KMS-11 (cell line): ENCODE results near the gene WDR27.

Experiments used
- H2AFZ ChIP-seq: fragments of 200-600 bp; sonication (generic); 2 replicates; pipeline ENCODE4 v1.6.1; 2016; ENCODE audit warnings: antibody characterized with exemption, mixed run types, low read depth
- H3K27ac ChIP-seq: fragments of 200-600 bp; sonication (generic); 2 replicates; pipeline ENCODE4 v1.6.1; 2016; ENCODE audit warnings: mild to moderate bottlenecking, mixed run types
- H3K27me3 ChIP-seq: fragments of 200-600 bp; sonication (generic); 2 replicates; pipeline ENCODE4 v1.6.1; 2017; ENCODE audit warnings: mild to moderate bottlenecking, low read depth, mixed run types, moderate library complexity; ENCODE audit not compliant: insufficient read depth
- H3K36me3 ChIP-seq: fragments of 200-600 bp; sonication (generic); 2 replicates; pipeline ENCODE4 v1.6.1; 2017; ENCODE audit warnings: mild to moderate bottlenecking, mixed run types; ENCODE audit not compliant: insufficient read depth
- H3K4me1 ChIP-seq: fragments of 200-600 bp; sonication (generic); 2 replicates; pipeline ENCODE4 v1.6.1; 2016; ENCODE audit warnings: mild to moderate bottlenecking, low read depth, mixed run types; ENCODE audit not compliant: poor library complexity, severe bottlenecking
- H3K4me2 ChIP-seq: fragments of 200-600 bp; sonication (generic); 2 replicates; pipeline ENCODE4 v1.7.0; 2016; ENCODE audit warnings: mild to moderate bottlenecking, mixed run types
- H3K4me3 ChIP-seq: fragments of 200-600 bp; sonication (generic); IDR thresholded peaks from 2 replicates; pipeline ENCODE4 v1.6.1; 2017; ENCODE audit warnings: low read depth, low read length, mixed read lengths; ENCODE audit not compliant: insufficient read depth
- H3K79me2 ChIP-seq: fragments of 200-600 bp; sonication (generic); 2 replicates; pipeline ENCODE4 v1.6.1; 2016; ENCODE audit warnings: low read depth, mixed run types; ENCODE audit not compliant: insufficient read depth
- H3K9ac ChIP-seq: fragments of 200-600 bp; sonication (generic); 2 replicates; pipeline ENCODE4 v1.6.1; 2016; ENCODE audit warnings: mild to moderate bottlenecking, mixed run types
- H4K20me1 ChIP-seq: fragments of 200-600 bp; sonication (generic); 2 replicates; pipeline ENCODE4 v1.6.1; 2016; ENCODE audit warnings: mild to moderate bottlenecking, mixed run types; ENCODE audit not compliant: insufficient read depth
- CTCF ChIP-seq: fragments of 200-600 bp; sonication (generic); conservative IDR thresholded peaks from 2 replicates; pipeline ENCODE4 v1.6.1; 2017; ENCODE audit warnings: low read depth, mild to moderate bottlenecking, antibody characterized with exemption, low read length, moderate library complexity, mixed read lengths

WDR27 gene

GRCh38 chr6:169577236-169577635 lies 124.6 kb downstream of the WDR27 start:
- no peaks in the 10 kb centered on the region for H3K27me3 ChIP-seq
- no peaks in the 10 kb centered on the region for H3K4me1 ChIP-seq
- no peak overlapping the region for H2AFZ ChIP-seq
- no peaks in the 10 kb centered on the region for H3K79me2 ChIP-seq
- no peaks in the 10 kb centered on the region for H3K36me3 ChIP-seq
- H3K4me2 ChIP-seq, result no peak overlapping the region
- no peaks in the 10 kb centered on the region for H4K20me1 ChIP-seq
- H3K27ac ChIP-seq, result no peak overlapping the region
- no peak overlapping the region for H3K4me3 ChIP-seq
- H3K9ac ChIP-seq, result no peak overlapping the region
- no peak for TF ChIP-seq CTCF

GRCh38 chr6:169575821-169576220 lies 126.0 kb downstream of the WDR27 start:
- no peak overlapping the region for H3K4me3 ChIP-seq
- no peak for TF ChIP-seq CTCF
- H3K4me1 ChIP-seq, result no peaks in the 10 kb centered on the region
- no peak overlapping the region for H3K27ac ChIP-seq
- no peak overlapping the region for H3K4me2 ChIP-seq
- no peaks in the 10 kb centered on the region for H4K20me1 ChIP-seq
- no peaks in the 10 kb centered on the region for H3K27me3 ChIP-seq
- no peaks in the 10 kb centered on the region for H3K36me3 ChIP-seq
- no peak overlapping the region for H2AFZ ChIP-seq
- H3K9ac ChIP-seq, result no peak overlapping the region
- H3K79me2 ChIP-seq, result no peaks in the 10 kb centered on the region

- H3K9ac ChIP-seq, result no peak overlapping the region
- H4K20me1 ChIP-seq, result no peaks in the 10 kb centered on the region
- no peak overlapping the region for H3K27ac ChIP-seq
- H2AFZ ChIP-seq, result no peak overlapping the region
- no peak for TF ChIP-seq CTCF
- H3K4me1 ChIP-seq, result no peaks in the 10 kb centered on the region
- no peak overlapping the region for H3K4me2 ChIP-seq
- H3K79me2 ChIP-seq, result no peaks in the 10 kb centered on the region
- no peak overlapping the region for H3K4me3 ChIP-seq
- no peaks in the 10 kb centered on the region for H3K27me3 ChIP-seq
- H3K36me3 ChIP-seq, result no peaks in the 10 kb centered on the region
These were observed 126.5 kb downstream of the WDR27 start for GRCh38 chr6:169575365-169575764.

GRCh38 chr6:169574420-169574819 lies 127.4 kb downstream of the WDR27 start:
- H3K27me3 ChIP-seq, result no peaks in the 10 kb centered on the region
- no peaks in the 10 kb centered on the region for H3K36me3 ChIP-seq
- H3K4me3 ChIP-seq, result no peak overlapping the region
- H3K9ac ChIP-seq, result no peak overlapping the region
- H3K4me1 ChIP-seq, result no peaks in the 10 kb centered on the region
- TF ChIP-seq CTCF, result no peak
- no peak overlapping the region for H2AFZ ChIP-seq
- H3K79me2 ChIP-seq, result no peaks in the 10 kb centered on the region
- no peak overlapping the region for H3K27ac ChIP-seq
- H3K4me2 ChIP-seq, result no peak overlapping the region
- no peaks in the 10 kb centered on the region for H4K20me1 ChIP-seq

- no peak for TF ChIP-seq CTCF
- H3K27ac ChIP-seq, result no peak overlapping the region
- H3K4me1 ChIP-seq, result no peaks in the 10 kb centered on the region
- no peaks in the 10 kb centered on the region for H3K27me3 ChIP-seq
- no peak overlapping the region for H3K9ac ChIP-seq
- no peak overlapping the region for H3K4me3 ChIP-seq
- no peak overlapping the region for H2AFZ ChIP-seq
- H3K36me3 ChIP-seq, result no peaks in the 10 kb centered on the region
- H3K79me2 ChIP-seq, result no peaks in the 10 kb centered on the region
- no peaks in the 10 kb centered on the region for H4K20me1 ChIP-seq
- H3K4me2 ChIP-seq, result no peak overlapping the region
These were observed 127.9 kb downstream of the WDR27 start for GRCh38 chr6:169573883-169574282.
